Measurements from ENCODE around the gene TP53BP2.

Gene TP53BP2

DNA sequence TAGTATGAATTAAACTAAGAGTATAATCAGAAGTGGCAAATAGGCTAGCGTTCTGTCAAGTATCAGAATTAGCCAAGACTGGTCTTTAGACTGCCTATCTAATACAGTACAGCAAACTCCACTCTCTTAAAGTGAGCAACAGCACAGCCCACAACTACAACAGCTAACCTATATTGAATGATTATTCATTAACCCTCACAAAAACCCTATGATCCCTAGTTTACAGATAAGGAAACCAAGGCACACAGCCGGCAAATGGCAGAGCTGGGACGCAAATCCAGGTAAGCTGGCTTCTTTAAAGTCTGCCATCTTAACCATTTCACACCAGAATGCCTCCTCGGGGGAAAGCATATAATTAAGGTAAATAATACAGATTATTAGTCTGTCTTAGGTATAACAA, 52.0 kb downstream of the TP53BP2 start:
- Histone ChIP-seq H3K4me3 (ENCODE audit: low read depth, low read length) (no peak overlapping the region), H3K27me3 (ENCODE audit: insufficient read depth, low read depth, severe bottlenecking) (no peaks in the 10 kb centered on the region), H3K9me3 (ENCODE audit: severe bottlenecking) (no peaks in the 10 kb centered on the region), H3K27ac (no peak overlapping the region), H3K36me3 (peaks cover 11% of the 10 kb centered on the region)
- TF ChIP-seq, protein P1, sequence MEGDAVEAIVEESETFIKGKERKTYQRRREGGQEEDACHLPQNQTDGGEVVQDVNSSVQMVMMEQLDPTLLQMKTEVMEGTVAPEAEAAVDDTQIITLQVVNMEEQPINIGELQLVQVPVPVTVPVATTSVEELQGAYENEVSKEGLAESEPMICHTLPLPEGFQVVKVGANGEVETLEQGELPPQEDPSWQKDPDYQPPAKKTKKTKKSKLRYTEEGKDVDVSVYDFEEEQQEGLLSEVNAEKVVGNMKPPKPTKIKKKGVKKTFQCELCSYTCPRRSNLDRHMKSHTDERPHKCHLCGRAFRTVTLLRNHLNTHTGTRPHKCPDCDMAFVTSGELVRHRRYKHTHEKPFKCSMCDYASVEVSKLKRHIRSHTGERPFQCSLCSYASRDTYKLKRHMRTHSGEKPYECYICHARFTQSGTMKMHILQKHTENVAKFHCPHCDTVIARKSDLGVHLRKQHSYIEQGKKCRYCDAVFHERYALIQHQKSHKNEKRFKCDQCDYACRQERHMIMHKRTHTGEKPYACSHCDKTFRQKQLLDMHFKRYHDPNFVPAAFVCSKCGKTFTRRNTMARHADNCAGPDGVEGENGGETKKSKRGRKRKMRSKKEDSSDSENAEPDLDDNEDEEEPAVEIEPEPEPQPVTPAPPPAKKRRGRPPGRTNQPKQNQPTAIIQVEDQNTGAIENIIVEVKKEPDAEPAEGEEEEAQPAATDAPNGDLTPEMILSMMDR (IDR thresholded peaks at IDR 0.05; ENCODE audit: low read depth, low read length) = no peak
- DNase-seq = no peak

DNA sequence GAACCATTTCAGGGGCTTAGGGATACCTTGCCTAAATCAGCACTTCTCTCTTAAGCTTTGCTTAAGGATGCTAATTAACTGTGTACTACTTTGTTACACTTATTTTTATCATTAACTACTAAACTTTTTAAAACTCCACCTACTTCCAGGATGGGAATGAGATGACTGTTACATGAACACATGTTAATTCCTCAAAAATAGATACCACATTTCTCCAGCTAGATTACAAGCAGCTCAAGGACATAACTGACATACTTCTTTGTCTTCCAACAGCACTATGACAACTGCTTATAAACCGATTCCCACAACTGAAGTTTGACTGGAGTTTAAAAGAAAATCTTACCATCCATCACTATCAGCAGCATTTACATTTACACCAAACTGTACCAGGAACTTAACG, 53.7 kb downstream of the TP53BP2 start:
- Histone ChIP-seq H3K9me3 (ENCODE audit: severe bottlenecking) (no peaks in the 10 kb centered on the region), H3K36me3 (peaks cover 2% of the 10 kb centered on the region; the same call in 1 of the 2 replicates)
- no peak for DNase-seq

DNA sequence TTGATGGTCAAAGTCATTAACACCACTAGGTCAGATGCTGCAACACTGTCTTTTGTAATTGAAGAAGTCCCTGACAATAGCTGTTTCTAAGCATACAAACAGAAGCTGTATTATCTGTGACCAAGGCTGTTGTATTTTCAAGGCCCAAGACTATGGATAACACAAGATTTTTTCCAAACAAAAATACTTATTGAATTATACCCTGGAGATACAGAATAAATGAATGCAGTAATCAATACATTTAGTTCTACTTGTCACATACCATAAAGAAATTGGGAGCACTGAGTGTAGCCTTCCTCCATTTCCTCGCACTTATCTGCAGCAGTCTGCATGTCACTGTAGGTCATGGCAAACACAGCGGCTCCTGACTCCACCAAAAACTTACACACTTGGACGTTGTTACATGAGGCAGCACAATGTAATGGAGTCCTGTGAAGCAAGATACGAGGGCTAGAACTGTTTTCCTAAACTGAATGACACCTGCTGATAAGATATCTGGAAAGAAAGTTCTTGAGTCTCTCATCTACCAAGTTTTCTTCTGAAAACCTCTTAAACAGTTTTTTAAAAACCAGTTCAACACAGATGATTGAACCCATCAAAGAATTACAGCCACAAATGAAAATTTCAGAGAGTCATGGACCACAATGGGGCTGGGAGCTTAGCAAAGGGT, 56.9 kb downstream of the TP53BP2 start:
- Histone ChIP-seq H3K4me3 (ENCODE audit: low read depth, low read length) (no peak overlapping the region), H3K9me3 (ENCODE audit: severe bottlenecking) (no peaks in the 10 kb centered on the region), H3K27ac (no peak overlapping the region), H3K27me3 (ENCODE audit: insufficient read depth, low read depth, severe bottlenecking) (no peaks in the 10 kb centered on the region), H3K36me3 (no peaks in the 10 kb centered on the region)
- DNase-seq = no peak
- TF ChIP-seq, protein P1 (IDR thresholded peaks at IDR 0.05; ENCODE audit: low read depth, low read length) = no peak

More for the DNA sequence above, 53.7 kb downstream of the TP53BP2 start:
- Histone ChIP-seq H3K27ac (no peak overlapping the region), H3K27me3 (ENCODE audit: insufficient read depth, low read depth, severe bottlenecking) (no peaks in the 10 kb centered on the region), H3K4me3 (ENCODE audit: low read depth, low read length) (no peak overlapping the region)
- TF ChIP-seq, protein P1 (IDR thresholded peaks at IDR 0.05; ENCODE audit: low read depth, low read length) = no peak

DNA sequence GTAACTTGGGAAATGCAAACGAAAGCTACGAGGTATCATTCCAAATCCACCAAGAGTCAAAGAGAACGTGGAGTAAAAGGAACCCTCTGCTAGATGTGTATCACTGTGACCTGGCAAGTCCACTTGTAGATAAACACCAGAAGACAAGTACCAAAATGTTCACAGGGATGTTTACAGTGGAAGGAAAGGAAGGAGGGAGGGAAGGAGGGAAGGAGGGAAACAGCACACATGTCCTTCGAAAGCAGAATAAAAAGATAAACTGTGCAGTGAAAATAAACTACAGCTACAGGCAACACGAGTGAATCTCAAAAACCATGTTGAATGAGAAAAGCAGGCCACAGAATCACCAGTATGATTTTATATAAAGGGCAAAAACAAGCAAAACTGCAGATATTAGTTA, 59.9 kb downstream of the TP53BP2 start:
- Histone ChIP-seq H3K36me3 (no peaks in the 10 kb centered on the region), H3K4me3 (ENCODE audit: low read depth, low read length) (no peak overlapping the region), H3K27me3 (ENCODE audit: insufficient read depth, low read depth, severe bottlenecking) (no peaks in the 10 kb centered on the region), H3K9me3 (ENCODE audit: severe bottlenecking) (no peaks in the 10 kb centered on the region), H3K27ac (no peak overlapping the region)
- TF ChIP-seq, protein P1 (IDR thresholded peaks at IDR 0.05; ENCODE audit: low read depth, low read length) = no peak
- DNase-seq = no peak

DNA sequence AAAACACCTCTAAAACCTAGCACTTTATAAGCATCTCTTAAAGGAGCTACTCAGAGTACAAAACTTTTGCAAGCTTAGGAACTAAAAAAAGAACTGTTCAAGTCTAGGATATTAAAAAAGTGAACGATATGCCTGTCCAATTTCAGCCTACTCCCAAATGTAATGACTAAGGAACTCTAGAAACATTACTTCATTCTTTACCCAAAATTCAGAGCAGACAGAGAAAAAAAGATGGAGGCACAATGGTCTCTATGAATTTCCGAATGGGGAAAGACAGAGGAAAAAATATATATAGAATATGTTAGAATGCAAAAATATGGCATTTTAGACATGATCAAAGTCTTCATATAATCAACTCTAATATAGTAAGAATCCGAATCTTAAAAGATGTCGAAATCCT, 61.2 kb downstream of the TP53BP2 start:
- Histone ChIP-seq H3K36me3 (peaks cover 6% of the 10 kb centered on the region), H3K4me3 (ENCODE audit: low read depth, low read length) (no peak overlapping the region), H3K9me3 (ENCODE audit: severe bottlenecking) (no peaks in the 10 kb centered on the region), H3K27me3 (ENCODE audit: insufficient read depth, low read depth, severe bottlenecking) (no peaks in the 10 kb centered on the region), H3K27ac (no peak overlapping the region)
- no peak for DNase-seq
- TF ChIP-seq, protein P1 (IDR thresholded peaks at IDR 0.05; ENCODE audit: low read depth, low read length) = no peak

DNA sequence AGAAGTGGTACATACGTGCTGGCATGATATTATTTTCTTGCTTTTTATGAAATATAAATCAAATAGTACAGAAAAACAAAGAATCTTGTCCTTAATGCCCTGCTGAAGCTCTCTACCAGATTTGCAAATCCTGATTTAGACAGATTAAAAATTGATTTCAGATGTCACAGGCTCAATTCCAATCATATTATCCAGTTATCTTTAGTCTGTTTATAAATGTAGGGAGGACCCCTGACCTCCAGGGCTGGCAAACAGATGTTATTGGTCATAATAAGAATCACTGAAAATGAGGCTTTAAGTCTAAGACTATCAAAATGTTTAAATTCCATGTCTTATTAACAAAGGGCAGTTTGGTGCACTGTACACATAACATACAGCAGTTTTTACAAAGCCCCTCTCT, 62.1 kb downstream of the TP53BP2 start:
- no peaks in the 10 kb centered on the region for H3K9me3 ChIP-seq (ENCODE audit: severe bottlenecking)
- peaks cover 7% of the 10 kb centered on the region for H3K36me3 ChIP-seq
- no peaks in the 10 kb centered on the region for H3K27me3 ChIP-seq (ENCODE audit: insufficient read depth, low read depth, severe bottlenecking)
- TF ChIP-seq, protein P1 (IDR thresholded peaks at IDR 0.05; ENCODE audit: low read depth, low read length) = no peak
- H3K27ac ChIP-seq = peak overlapping the region; percentile 81
- DNase-seq = no peak
- H3K4me3 ChIP-seq (ENCODE audit: low read depth, low read length) = no peak overlapping the region

Measured in WERI-Rb-1 (cell line).